ENCODE measurements around the gene EPAS1.

- TF ChIP-seq TP53 (CRISPR knock-in tag; IDR thresholded peaks at IDR 0.05), result no peak
- TF ChIP-seq, protein P1, sequence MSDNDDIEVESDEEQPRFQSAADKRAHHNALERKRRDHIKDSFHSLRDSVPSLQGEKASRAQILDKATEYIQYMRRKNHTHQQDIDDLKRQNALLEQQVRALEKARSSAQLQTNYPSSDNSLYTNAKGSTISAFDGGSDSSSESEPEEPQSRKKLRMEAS (CRISPR knock-in tag; IDR thresholded peaks at IDR 0.05), result no peak
- no peak for TF ChIP-seq CTCF (IDR thresholded peaks at IDR 0.05)
- no peak for TF ChIP-seq ATF1 (CRISPR knock-in tag; IDR thresholded peaks at IDR 0.05)
- TF ChIP-seq ELF4 (CRISPR knock-in tag; IDR thresholded peaks at IDR 0.05; ENCODE audit: low read depth), result no peak
- TF ChIP-seq ZBTB21 (CRISPR knock-in tag; IDR thresholded peaks at IDR 0.05; ENCODE audit: borderline replicate concordance), result no peak
- no peak for TF ChIP-seq CREB1 (CRISPR knock-in tag; IDR thresholded peaks at IDR 0.05)
- no peak for TF ChIP-seq NFE2L1 (CRISPR knock-in tag; IDR thresholded peaks at IDR 0.05)
- TF ChIP-seq, protein P2, sequence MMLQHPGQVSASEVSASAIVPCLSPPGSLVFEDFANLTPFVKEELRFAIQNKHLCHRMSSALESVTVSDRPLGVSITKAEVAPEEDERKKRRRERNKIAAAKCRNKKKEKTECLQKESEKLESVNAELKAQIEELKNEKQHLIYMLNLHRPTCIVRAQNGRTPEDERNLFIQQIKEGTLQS (CRISPR knock-in tag; conservative IDR thresholded peaks at IDR 0.05), result no peak
- TF ChIP-seq ATF2 (CRISPR knock-in tag; IDR thresholded peaks at IDR 0.05; ENCODE audit: borderline replicate concordance, low read depth), result no peak
- TF ChIP-seq, protein P3, sequence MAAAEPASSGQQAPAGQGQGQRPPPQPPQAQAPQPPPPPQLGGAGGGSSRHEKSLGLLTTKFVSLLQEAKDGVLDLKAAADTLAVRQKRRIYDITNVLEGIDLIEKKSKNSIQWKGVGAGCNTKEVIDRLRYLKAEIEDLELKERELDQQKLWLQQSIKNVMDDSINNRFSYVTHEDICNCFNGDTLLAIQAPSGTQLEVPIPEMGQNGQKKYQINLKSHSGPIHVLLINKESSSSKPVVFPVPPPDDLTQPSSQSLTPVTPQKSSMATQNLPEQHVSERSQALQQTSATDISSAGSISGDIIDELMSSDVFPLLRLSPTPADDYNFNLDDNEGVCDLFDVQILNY (CRISPR knock-in tag; IDR thresholded peaks at IDR 0.05), result no peak
- no peak for TF ChIP-seq GRHL2 (CRISPR knock-in tag; IDR thresholded peaks at IDR 0.05; ENCODE audit: insufficient replicate concordance, severe bottlenecking)
- TF ChIP-seq ZNF317 (CRISPR knock-in tag; IDR thresholded peaks at IDR 0.05; ENCODE audit: borderline replicate concordance, low read depth), result no peak
- TF ChIP-seq JAZF1 (CRISPR knock-in tag; IDR thresholded peaks at IDR 0.05), result no peak
These were observed 138.7 kb downstream of the EPAS1 start for GRCh38 chr2:46435796-46436360.

Data from WTC11 (cell line).